ENCODE measurements around the gene MX1.

DNA sequence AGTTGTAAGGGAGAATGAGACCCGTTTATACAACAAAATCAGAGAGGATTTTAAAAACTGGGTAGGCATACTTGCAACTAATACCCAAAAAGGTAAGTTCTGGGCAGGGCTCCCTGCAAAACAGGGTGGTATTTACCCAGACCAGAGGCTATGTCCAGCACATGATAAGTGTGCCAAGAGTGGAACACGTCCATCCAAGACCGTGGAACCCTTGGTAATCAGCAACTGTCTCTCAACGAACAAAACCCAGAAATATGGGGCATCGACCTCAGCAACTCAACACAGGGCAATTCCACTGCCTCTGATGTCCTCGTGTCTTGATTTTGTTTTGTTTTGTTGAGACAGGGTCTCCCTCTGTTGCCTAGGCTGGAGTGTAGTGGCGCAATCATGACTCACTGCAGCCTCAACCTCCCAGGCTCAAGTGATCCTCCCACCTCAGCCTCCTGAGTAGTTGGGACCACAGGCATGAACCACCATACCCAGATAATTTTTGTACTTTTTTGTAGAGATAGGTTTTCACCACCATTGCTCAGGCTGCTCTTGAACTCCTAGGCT, 26.7 kb upstream of the MX1 start:
- TF ChIP-seq, protein P1, sequence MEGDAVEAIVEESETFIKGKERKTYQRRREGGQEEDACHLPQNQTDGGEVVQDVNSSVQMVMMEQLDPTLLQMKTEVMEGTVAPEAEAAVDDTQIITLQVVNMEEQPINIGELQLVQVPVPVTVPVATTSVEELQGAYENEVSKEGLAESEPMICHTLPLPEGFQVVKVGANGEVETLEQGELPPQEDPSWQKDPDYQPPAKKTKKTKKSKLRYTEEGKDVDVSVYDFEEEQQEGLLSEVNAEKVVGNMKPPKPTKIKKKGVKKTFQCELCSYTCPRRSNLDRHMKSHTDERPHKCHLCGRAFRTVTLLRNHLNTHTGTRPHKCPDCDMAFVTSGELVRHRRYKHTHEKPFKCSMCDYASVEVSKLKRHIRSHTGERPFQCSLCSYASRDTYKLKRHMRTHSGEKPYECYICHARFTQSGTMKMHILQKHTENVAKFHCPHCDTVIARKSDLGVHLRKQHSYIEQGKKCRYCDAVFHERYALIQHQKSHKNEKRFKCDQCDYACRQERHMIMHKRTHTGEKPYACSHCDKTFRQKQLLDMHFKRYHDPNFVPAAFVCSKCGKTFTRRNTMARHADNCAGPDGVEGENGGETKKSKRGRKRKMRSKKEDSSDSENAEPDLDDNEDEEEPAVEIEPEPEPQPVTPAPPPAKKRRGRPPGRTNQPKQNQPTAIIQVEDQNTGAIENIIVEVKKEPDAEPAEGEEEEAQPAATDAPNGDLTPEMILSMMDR (IDR thresholded peaks at IDR 0.05): no peak
- no peak for TF ChIP-seq POLR2A (IDR thresholded peaks at IDR 0.05)

All from body of pancreas (tissue), 4 donors.